HepG2 (cell line): ENCODE measurements around the gene P3H4. TPM values are rescaled to one million over a fixed set of nuclear protein-coding genes. Genes with fewer than 3 reads are reported as not detected.

Experiments
- ARNTL ChIP-seq: sonication (generic); formaldehyde crosslinking; IDR thresholded peaks from 2 replicates; pipeline ENCODE4 v1.4.0; 2020; ENCODE audit warnings: mild to moderate bottlenecking, missing genetic modification reagents
- CHCHD3 ChIP-seq: sonication (generic); formaldehyde crosslinking; IDR thresholded peaks from 2 replicates; pipeline ENCODE4 v1.8.0; 2022; ENCODE audit warnings: mild to moderate bottlenecking, missing genetic modification reagents, moderate library complexity
- EED ChIP-seq: sonication (generic); formaldehyde crosslinking; IDR thresholded peaks from 2 replicates; pipeline ENCODE4 v1.5.0; 2020; ENCODE audit warnings: mild to moderate bottlenecking, missing genetic modification reagents
- NCOA5 ChIP-seq: sonication (generic); formaldehyde crosslinking; IDR thresholded peaks from 2 replicates; pipeline ENCODE4 v1.4.0; 2020; ENCODE audit warnings: missing genetic modification reagents
- NRL ChIP-seq: sonication (generic); formaldehyde crosslinking; IDR thresholded peaks from 2 replicates; pipeline ENCODE4 v1.5.0; 2020; ENCODE audit warnings: missing genetic modification reagents, mild to moderate bottlenecking, moderate library complexity, borderline replicate concordance
- POLR2AphosphoS5 ChIP-seq: IDR thresholded peaks from 2 replicates; pipeline ENCODE4 v1.6.1; 2012; ENCODE audit warnings: low read depth, low read length
- RCOR2 ChIP-seq: IDR thresholded peaks from 2 replicates; pipeline ENCODE4 v1.6.1; 2016; ENCODE audit warnings: missing biosample characterization, missing genetic modification reagents
- SNAPC4 ChIP-seq: sonication (generic); formaldehyde crosslinking; IDR thresholded peaks from 2 replicates; pipeline ENCODE4 v1.4.0; 2020; ENCODE audit warnings: mild to moderate bottlenecking, missing genetic modification reagents
- SYNCRIP ChIP-seq: fragments of 200-400 bp; formaldehyde crosslinking; IDR thresholded peaks from 2 replicates; pipeline ENCODE4 v1.6.1; 2018; ENCODE audit warnings: mild to moderate bottlenecking, low read depth, low read length; ENCODE audit not compliant: insufficient read depth
- TEAD2 ChIP-seq: sonication (generic); formaldehyde crosslinking; IDR thresholded peaks from 2 replicates; pipeline ENCODE4 v1.9.0; 2021; ENCODE audit warnings: missing genetic modification reagents
- TGIF2 ChIP-seq: IDR thresholded peaks from 2 replicates; pipeline ENCODE4 v1.6.1; 2016; ENCODE audit warnings: control low read depth, missing compliant biosample characterization
- THRA ChIP-seq: sonication (generic); formaldehyde crosslinking; IDR thresholded peaks from 2 replicates; pipeline ENCODE4 v1.4.0; 2020; ENCODE audit warnings: missing genetic modification reagents, borderline replicate concordance
- ZNF263 ChIP-seq: sonication (generic); formaldehyde crosslinking; IDR thresholded peaks from 2 replicates; pipeline ENCODE4 v1.4.0; 2020; ENCODE audit warnings: missing genetic modification reagents
- ZNF430 ChIP-seq: sonication (generic); formaldehyde crosslinking; IDR thresholded peaks from 2 replicates; pipeline ENCODE4 v1.9.0; 2021; ENCODE audit warnings: mild to moderate bottlenecking, missing genetic modification reagents
- ZNF605 ChIP-seq: sonication (generic); formaldehyde crosslinking; IDR thresholded peaks from 2 replicates; pipeline ENCODE4 v1.8.0; 2022; ENCODE audit warnings: mild to moderate bottlenecking, missing genetic modification reagents
- ZNF772 ChIP-seq: sonication (generic); formaldehyde crosslinking; IDR thresholded peaks from 2 replicates; pipeline ENCODE4 v1.5.0; 2020; ENCODE audit warnings: mild to moderate bottlenecking, missing genetic modification reagents
- ZSCAN20 ChIP-seq: sonication (generic); formaldehyde crosslinking; IDR thresholded peaks from 2 replicates; pipeline ENCODE4 v1.4.0; 2020; ENCODE audit warnings: missing genetic modification reagents, mild to moderate bottlenecking, borderline replicate concordance
- ZZZ3 ChIP-seq: sonication (generic); formaldehyde crosslinking; IDR thresholded peaks from 2 replicates; pipeline ENCODE4 v1.4.0; 2020; ENCODE audit warnings: missing genetic modification reagents, mild to moderate bottlenecking, borderline replicate concordance
- polyA plus RNA-seq, 8 experiments: library from polyadenylated mRNA; depleted of rRNA in 3 of 8; stranded (reverse) in 7 of 8; unstranded in 1 of 8; fragments of >200 nt; fragmentation: Illumina TruSeq in 4 of 8; extraction: Trizol in 4 of 8; gene quantifications; 2 replicates each; pipeline versions ENCODE4 v1.2.1 to v1.2.3, GENCODE V29; 2011 to 2016; ENCODE audit warnings: low read depth in 4 of 8, missing spikeins in 1 of 8, mixed read lengths in 1 of 8; ENCODE audit not compliant: insufficient read depth in 1 of 8
- total RNA-seq, 5 experiments: library from RNA; depleted of rRNA; stranded (reverse); fragments of >200 nt; fragmentation: Illumina TruSeq; extraction: Trizol; gene quantifications; 2 replicates each; pipeline ENCODE4 v1.2.3, GENCODE V29; 2016; ENCODE audit warnings: low read depth in 1 of 5
- TF ChIP-seq, protein P1 (sequence below): sonication (generic); formaldehyde crosslinking; IDR thresholded peaks from 2 replicates; pipeline ENCODE4 v1.5.0; 2020; ENCODE audit warnings: mild to moderate bottlenecking, missing genetic modification reagents
- TF ChIP-seq, protein P2 (sequence below): sonication (generic); formaldehyde crosslinking; IDR thresholded peaks from 2 replicates; pipeline ENCODE4 v1.5.0; 2020; ENCODE audit warnings: missing genetic modification reagents

P3H4 gene
- total and polyA plus RNA-seq, 2 of the 13 experiments (the other 11 are each of a cell fraction or from before 2014, with no cell fraction given): 37.1 to 50.6 TPM

DNA sequence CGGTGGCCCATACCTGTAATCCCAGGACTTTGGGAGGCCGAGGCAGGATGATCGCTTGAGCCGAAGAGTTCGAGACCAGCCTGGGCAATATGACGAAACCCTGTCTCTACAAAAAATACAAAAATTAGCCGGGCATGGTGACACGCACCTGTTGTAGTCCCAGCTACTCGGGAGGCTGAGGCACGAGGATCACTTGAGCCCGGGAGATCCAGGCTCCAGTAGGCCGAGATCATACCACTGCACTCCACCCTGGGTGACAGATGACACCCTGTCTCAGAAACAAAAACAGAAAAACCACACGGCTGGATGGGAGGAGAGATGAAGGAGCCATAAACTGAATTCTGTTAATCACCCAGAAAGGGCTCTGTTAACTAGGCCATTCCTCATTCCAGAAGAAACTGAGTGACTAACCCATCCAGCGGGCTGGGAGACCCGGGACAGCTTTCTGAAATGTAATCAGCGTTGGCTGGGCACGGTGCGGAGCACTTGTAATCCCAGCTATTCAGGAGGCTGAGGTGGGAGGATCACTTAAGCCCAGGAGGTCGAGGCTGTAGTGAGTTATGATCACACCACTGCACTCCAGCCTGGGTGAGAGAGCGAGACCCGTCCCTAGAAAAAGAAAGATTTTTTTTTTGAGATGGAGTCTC, 24.9 kb upstream of the P3H4 start (continued):
- TF ChIP-seq CHCHD3 (CRISPR knock-in tag) (no peak), TEAD2 (CRISPR knock-in tag) (no peak), ZNF772 (no peak), ZSCAN20 (CRISPR knock-in tag) (0 out of 2 replicates have a peak, but pooled peaks have one; percentile 50), NCOA5 (no peak), TGIF2 (no peak), SYNCRIP (no peak), EED (CRISPR knock-in tag) (no peak), ZNF605 (peak; percentile 65; the same call in 1 of the 2 replicates), ZNF263 (0 out of 2 replicates have a peak, but pooled peaks have one; percentile 23), RCOR2 (CRISPR knock-in tag) (0 out of 2 replicates have a peak, but pooled peaks have one; percentile 14), NRL (CRISPR knock-in tag) (0 out of 2 replicates have a peak, but pooled peaks have one; percentile 28), ARNTL (CRISPR knock-in tag) (no peak), THRA (CRISPR knock-in tag) (peak; percentile 1; the same call in 1 of the 2 replicates), SNAPC4 (CRISPR knock-in tag) (0 out of 2 replicates have a peak, but pooled peaks have one; percentile 14), ZNF430 (CRISPR knock-in tag) (0 out of 2 replicates have a peak, but pooled peaks have one; percentile 18), POLR2AphosphoS5 (no peak), ZZZ3 (CRISPR knock-in tag) (no peak)
- TF ChIP-seq, protein P1, sequence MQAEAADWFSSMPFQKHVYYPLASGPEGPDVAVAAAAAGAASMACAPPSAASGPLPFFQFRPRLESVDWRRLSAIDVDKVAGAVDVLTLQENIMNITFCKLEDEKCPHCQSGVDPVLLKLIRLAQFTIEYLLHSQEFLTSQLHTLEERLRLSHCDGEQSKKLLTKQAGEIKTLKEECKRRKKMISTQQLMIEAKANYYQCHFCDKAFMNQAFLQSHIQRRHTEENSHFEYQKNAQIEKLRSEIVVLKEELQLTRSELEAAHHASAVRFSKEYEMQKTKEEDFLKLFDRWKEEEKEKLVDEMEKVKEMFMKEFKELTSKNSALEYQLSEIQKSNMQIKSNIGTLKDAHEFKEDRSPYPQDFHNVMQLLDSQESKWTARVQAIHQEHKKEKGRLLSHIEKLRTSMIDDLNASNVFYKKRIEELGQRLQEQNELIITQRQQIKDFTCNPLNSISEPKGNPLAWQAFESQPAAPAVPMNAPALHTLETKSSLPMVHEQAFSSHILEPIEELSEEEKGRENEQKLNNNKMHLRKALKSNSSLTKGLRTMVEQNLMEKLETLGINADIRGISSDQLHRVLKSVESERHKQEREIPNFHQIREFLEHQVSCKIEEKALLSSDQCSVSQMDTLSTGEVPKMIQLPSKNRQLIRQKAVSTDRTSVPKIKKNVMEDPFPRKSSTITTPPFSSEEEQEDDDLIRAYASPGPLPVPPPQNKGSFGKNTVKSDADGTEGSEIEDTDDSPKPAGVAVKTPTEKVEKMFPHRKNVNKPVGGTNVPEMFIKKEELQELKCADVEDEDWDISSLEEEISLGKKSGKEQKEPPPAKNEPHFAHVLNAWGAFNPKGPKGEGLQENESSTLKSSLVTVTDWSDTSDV (CRISPR knock-in tag): no peak
- TF ChIP-seq, protein P2, sequence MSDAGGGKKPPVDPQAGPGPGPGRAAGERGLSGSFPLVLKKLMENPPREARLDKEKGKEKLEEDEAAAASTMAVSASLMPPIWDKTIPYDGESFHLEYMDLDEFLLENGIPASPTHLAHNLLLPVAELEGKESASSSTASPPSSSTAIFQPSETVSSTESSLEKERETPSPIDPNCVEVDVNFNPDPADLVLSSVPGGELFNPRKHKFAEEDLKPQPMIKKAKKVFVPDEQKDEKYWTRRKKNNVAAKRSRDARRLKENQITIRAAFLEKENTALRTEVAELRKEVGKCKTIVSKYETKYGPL (CRISPR knock-in tag): no peak
